Ectodermal cell (in vitro differentiated cells): Measurements from ENCODE around the gene SLC29A3.

Experiments
- H3K27ac ChIP-seq: 2 replicates; pipeline ENCODE4 v1.7.0; 2013; ENCODE audit warnings: mild to moderate bottlenecking, low read depth, low read length; ENCODE audit not compliant: insufficient read depth, poor library complexity, severe bottlenecking
- H3K27me3 ChIP-seq: 2 replicates; pipeline ENCODE4 v1.7.0; 2013; ENCODE audit warnings: mild to moderate bottlenecking, low read length; ENCODE audit not compliant: insufficient read depth, control insufficient read depth, poor library complexity, severe bottlenecking
- H3K36me3 ChIP-seq: one replicate; pipeline ENCODE4 v1.7.0; 2013; ENCODE audit warnings: low read length; ENCODE audit not compliant: control insufficient read depth, insufficient read depth
- H3K4me1 ChIP-seq: one replicate; pipeline ENCODE4 v1.7.0; 2013; ENCODE audit warnings: low read length; ENCODE audit not compliant: control insufficient read depth, insufficient read depth
- H3K4me3 ChIP-seq: 2 replicates; pipeline ENCODE4 v1.7.0; 2013; ENCODE audit warnings: low read depth, low read length, control low read depth; ENCODE audit not compliant: insufficient read depth
- H3K9me3 ChIP-seq: 2 replicates; pipeline ENCODE4 v1.7.0; 2013; ENCODE audit warnings: mild to moderate bottlenecking, low read length, moderate library complexity; ENCODE audit not compliant: control insufficient read depth
- WGBS, 2 experiments: methylation state at CpG; one replicate each; pipeline ENCODE4 v1.1.7; 2013; ENCODE audit warnings: missing lambda C conversion rate in 2 of 2; 5-methylcytosine and 5-hydroxymethylcytosine counted together

Gene SLC29A3

DNA sequence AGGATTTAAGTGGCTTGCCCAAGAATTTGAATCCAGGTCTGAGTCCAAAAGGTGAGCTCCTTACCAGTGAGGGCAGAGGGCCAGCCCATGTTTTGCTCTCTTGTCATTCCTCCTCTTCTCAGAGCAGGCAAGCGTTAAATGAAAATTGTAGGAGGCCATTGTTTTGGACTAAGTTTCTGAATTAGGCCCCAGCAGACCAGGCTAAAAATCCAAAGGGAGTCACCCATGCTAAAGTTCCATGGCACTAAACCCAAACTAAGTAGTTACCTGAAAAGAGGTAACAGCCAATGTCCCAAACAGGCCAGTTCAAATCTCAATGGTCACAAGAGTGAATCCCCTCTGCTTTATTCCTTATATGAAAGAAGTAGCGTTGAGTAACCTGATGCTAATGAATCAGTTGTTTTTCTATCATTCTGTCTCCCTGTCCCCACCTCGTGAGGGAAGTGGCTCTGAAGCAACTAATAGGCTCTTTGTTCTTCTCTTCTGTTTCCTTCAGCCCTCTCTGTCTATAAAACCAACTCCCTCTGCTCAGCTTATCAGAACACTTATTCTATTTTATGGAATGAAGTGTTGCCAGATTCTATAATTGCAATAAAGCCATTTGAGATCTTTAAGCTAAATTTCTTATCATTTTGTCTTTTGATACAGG lies 60.2 kb downstream of the SLC29A3 start:
- Histone ChIP-seq H3K4me3 (no peak overlapping the region), H3K4me1 (no peaks in the 10 kb centered on the region), H3K27ac (no peak overlapping the region), H3K27me3 (no peaks in the 10 kb centered on the region), H3K9me3 (no peaks in the 10 kb centered on the region), H3K36me3 (no peaks in the 10 kb centered on the region)
- WGBS, 2 experiments = 65 to 72% methylated on average over 3 of the region's 3 CpGs

GRCh38 chr10:71380841-71381240 lies 61.8 kb downstream of the SLC29A3 start:
- no peak overlapping the region for H3K27ac ChIP-seq
- 89 to 100% methylated on average over 1 of the region's 1 CpG for WGBS, 2 experiments
- H3K36me3 ChIP-seq = no peaks in the 10 kb centered on the region
- H3K4me3 ChIP-seq = no peak overlapping the region
- H3K9me3 ChIP-seq = no peaks in the 10 kb centered on the region
- H3K27me3 ChIP-seq = no peaks in the 10 kb centered on the region
- H3K4me1 ChIP-seq = no peaks in the 10 kb centered on the region

GRCh38 chr10:71381611-71382010 lies 62.6 kb downstream of the SLC29A3 start:
- no peaks in the 10 kb centered on the region for H3K9me3 ChIP-seq
- H3K36me3 ChIP-seq = no peaks in the 10 kb centered on the region
- H3K4me1 ChIP-seq = no peaks in the 10 kb centered on the region
- no peak overlapping the region for H3K4me3 ChIP-seq
- WGBS, 2 experiments = 81 to 86% methylated on average over 3 of the region's 3 CpGs
- H3K27ac ChIP-seq = no peak overlapping the region
- H3K27me3 ChIP-seq = no peaks in the 10 kb centered on the region

DNA sequence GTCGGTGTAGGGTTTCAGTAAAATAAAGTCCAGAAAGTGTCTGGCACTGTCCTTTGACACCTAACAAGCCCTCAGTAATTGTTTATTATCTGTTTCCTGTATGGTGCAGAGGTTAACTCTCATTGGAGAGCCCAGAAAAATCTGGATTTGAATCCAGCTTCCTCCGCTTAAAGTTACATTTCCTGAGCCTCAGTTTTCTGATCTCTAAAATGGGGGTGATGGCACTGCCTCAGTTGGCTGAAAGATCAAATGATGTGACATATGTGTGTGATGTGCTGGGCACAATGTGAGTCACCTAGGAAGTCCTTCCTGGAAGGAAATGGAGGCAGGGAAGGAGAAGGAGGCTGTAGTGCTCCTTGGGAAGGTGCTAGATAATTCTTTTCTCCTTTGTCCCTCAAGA lies 63.0 kb downstream of the SLC29A3 start:
- Histone ChIP-seq H3K4me3 (no peak overlapping the region), H3K4me1 (no peaks in the 10 kb centered on the region), H3K9me3 (no peaks in the 10 kb centered on the region), H3K27ac (no peak overlapping the region), H3K36me3 (no peaks in the 10 kb centered on the region), H3K27me3 (no peaks in the 10 kb centered on the region)
- WGBS, 2 experiments = 97% methylated on average over 2 of the region's 2 CpGs

- WGBS, 2 experiments = 91 to 97% methylated on average over 1 of the region's 1 CpG
- Histone ChIP-seq H3K4me1 (no peaks in the 10 kb centered on the region), H3K9me3 (no peaks in the 10 kb centered on the region), H3K27me3 (no peaks in the 10 kb centered on the region), H3K27ac (no peak overlapping the region), H3K36me3 (no peaks in the 10 kb centered on the region), H3K4me3 (no peak overlapping the region)
Observed at GRCh38 chr10:71382757-71383156, 63.7 kb downstream of the SLC29A3 start.

GRCh38 chr10:71383972-71384687 lies 65.1 kb downstream of the SLC29A3 start:
- no peaks in the 10 kb centered on the region for H3K27me3 ChIP-seq
- H3K4me3 ChIP-seq = no peak overlapping the region
- H3K9me3 ChIP-seq = no peaks in the 10 kb centered on the region
- H3K4me1 ChIP-seq = no peaks in the 10 kb centered on the region
- WGBS, 2 experiments = 25 to 26% methylated on average over 10 of the region's 10 CpGs
- H3K36me3 ChIP-seq = no peaks in the 10 kb centered on the region
- no peak overlapping the region for H3K27ac ChIP-seq

DNA sequence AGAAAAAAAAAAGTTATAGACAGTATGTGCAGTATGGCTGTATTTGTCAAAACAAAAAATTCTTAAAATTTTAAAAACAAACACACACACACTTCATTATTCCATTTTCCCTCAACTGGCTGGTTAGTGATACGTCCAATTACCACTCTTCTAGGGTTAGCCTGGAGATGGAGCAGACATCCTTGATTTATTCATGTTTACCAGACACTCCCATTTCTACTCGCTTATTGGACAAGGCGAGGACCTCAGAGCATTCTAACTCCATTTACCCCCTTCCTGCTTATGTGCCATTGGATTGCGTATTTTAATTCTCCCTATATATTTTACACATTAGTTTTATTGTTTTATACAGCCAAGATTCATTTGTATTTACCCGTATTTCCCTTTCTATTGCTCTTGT lies 69.1 kb downstream of the SLC29A3 start:
- Histone ChIP-seq H3K36me3 (no peaks in the 10 kb centered on the region), H3K27ac (no peak overlapping the region), H3K9me3 (no peaks in the 10 kb centered on the region), H3K27me3 (no peaks in the 10 kb centered on the region), H3K4me1 (peaks cover 4% of the 10 kb centered on the region), H3K4me3 (no peak overlapping the region)
- 91 to 96% methylated on average over 4 to 5 of the region's 5 CpGs for WGBS, 2 experiments

DNA sequence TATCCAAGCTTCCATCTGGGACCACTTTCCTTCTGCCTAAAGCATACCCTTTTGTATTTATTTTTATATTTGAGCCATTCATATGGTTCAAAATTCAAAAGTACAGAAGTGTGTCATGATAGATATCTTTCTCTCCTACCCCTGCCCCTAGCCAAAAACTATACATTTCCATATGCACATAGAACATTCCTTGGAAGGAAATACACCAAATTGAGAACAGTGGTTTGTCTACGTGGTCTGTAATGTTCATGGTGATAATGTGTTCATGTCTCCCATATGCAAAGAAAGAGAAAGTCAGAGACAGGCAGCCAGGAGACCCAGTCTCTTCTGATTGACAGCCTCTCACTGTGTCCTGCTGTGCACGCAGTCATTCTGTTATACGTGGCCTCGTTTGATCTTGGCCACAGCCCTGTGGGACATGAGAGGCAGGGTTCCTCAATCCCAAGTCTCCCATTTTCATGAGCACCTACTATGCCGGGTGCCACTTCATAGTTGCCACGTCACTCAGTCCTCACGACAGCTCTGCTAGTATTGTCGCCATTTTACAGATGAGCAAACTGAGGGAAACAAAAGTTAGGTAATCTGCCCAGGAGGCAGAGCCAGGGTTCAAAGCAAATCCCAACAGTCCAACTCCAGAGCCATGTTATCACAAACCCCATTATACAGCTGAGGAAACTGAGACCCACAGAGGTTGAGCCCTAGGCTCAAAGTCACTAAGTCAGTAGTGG lies 69.7 kb downstream of the SLC29A3 start:
- no peaks in the 10 kb centered on the region for H3K36me3 ChIP-seq
- no peaks in the 10 kb centered on the region for H3K27me3 ChIP-seq
- no peak overlapping the region for H3K27ac ChIP-seq
- H3K4me3 ChIP-seq = no peak overlapping the region
- 76 to 81% methylated on average over 8 of the region's 8 CpGs for WGBS, 2 experiments
- peaks cover 4% of the 10 kb centered on the region for H3K4me1 ChIP-seq
- no peaks in the 10 kb centered on the region for H3K9me3 ChIP-seq

DNA sequence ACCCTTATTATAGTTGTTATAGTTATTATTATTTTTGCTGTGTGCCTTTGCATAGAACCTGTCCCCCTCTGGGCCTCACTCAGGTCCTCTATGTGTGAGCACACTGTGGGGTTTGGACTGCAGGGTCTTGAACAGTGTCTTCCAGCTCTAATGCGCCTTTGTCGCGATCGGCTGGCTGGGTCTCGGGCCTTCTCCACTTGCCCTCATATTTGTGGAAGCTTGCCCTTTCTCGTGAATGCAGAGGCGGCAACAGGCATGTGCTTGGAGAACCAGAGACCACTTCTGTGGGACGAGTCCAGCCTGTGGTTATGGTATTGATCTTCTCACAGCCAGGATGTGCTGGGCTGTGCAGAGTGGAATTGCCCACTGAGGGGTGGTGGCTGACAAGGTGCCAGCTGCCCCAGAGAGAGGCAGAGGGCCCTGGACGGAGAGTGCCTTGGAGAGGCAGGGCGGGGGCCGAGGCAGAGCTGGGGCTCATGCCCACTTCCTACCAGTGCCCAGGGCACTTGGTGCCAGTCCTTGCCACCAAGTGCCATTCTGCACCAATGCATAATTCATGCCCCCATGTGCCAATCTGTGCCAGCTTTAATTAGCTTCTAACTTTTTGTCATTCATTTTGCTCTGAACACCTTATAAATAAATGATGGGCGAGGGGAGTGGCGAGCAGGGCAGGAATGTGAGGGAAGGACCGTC lies 70.9 kb downstream of the SLC29A3 start:
- Histone ChIP-seq H3K4me3 (no peak overlapping the region), H3K4me1 (peaks cover 4% of the 10 kb centered on the region), H3K9me3 (no peaks in the 10 kb centered on the region), H3K36me3 (no peaks in the 10 kb centered on the region), H3K27me3 (no peaks in the 10 kb centered on the region), H3K27ac (no peak overlapping the region)
- 87 to 89% methylated on average over 14 of the region's 14 CpGs for WGBS, 2 experiments

DNA sequence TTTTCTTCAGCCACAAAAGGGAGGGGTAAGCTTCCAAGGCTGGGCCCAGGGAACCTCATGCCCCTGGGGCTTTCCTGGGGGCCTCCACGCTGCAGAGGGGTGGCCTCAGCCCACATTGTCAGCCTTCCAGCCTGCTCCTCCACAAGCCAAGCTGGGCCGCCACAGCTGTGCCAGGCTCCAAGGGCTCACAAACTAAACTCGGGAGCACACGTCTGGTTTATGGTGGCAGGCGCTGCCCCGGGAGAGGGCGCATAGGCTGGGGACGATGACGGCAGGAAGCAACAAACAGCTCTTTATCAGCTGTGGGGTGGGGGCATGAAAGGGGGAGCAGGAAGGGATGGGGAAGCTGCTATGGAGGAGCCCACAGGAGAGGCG lies 71.4 kb downstream of the SLC29A3 start:
- Histone ChIP-seq H3K27ac (no peak overlapping the region), H3K36me3 (no peaks in the 10 kb centered on the region), H3K4me1 (peaks cover 4% of the 10 kb centered on the region), H3K9me3 (no peaks in the 10 kb centered on the region), H3K4me3 (no peak overlapping the region), H3K27me3 (peaks cover 5% of the 10 kb centered on the region)
- 71 to 76% methylated on average over 10 of the region's 10 CpGs for WGBS, 2 experiments
